HG03135 (cell line): Measurements from ENCODE around the gene ATP2B1.

Experiments
- ATAC-seq: cut with Tn5 transposase; IDR thresholded peaks from one replicate; pipeline ENCODE4 v1.9.1; 2021; ENCODE audit warnings: mild to moderate bottlenecking, moderate library complexity; ENCODE audit not compliant: unreplicated experiment

Gene ATP2B1

GRCh38 chr12:89546151-89546550 is 162.5 kb downstream of the ATP2B1 start:
- no peak for ATAC-seq

GRCh38 chr12:89544681-89545184 is 163.9 kb downstream of the ATP2B1 start:
- no peak for ATAC-seq

GRCh38 chr12:89544022-89544421 is 164.6 kb downstream of the ATP2B1 start:
- ATAC-seq, result no peak

- peak; percentile 76 for ATAC-seq
These were observed 165.6 kb downstream of the ATP2B1 start for GRCh38 chr12:89542912-89543592.

GRCh38 chr12:89542236-89542635 is 166.4 kb downstream of the ATP2B1 start:
- ATAC-seq, result no peak

GRCh38 chr12:89540586-89540985 is 168.1 kb downstream of the ATP2B1 start:
- no peak for ATAC-seq

GRCh38 chr12:89539426-89540223 is 169.0 kb downstream of the ATP2B1 start:
- ATAC-seq, result no peak

- no peak for ATAC-seq
These were observed 169.7 kb downstream of the ATP2B1 start for GRCh38 chr12:89538897-89539296.
